Liver (tissue), 9 donors: ENCODE measurements around the gene MEGF6. TPM values are rescaled to one million over a fixed set of nuclear protein-coding genes. Genes with fewer than 3 reads are reported as not detected.

Source experiments
- DNase-seq: peaks from one replicate; pipeline ENCODE4 v3.0.0-alpha.2; 2017; ENCODE audit warnings: low spot score
- H3K27ac ChIP-seq, 2 donors: one replicate each; pipeline ENCODE4 v1.7.0; 2013; ENCODE audit warnings: inconsistent platforms in 2 of 2, low read length in 2 of 2, control low read depth in 1 of 2, low read depth in 1 of 2, mild to moderate bottlenecking in 1 of 2
- H3K27me3 ChIP-seq, 4 donors: one replicate each; pipeline versions ENCODE4 v1.6.1 to v1.7.0; 2013; ENCODE audit warnings: low read length in 3 of 4, inconsistent platforms in 1 of 4, mild to moderate bottlenecking in 1 of 4, moderate library complexity in 1 of 4; ENCODE audit not compliant: control insufficient read depth in 4 of 4, insufficient read depth in 4 of 4
- H3K36me3 ChIP-seq, 4 donors: one replicate each; pipeline versions ENCODE4 v1.6.1 to v1.7.0; 2013; ENCODE audit warnings: low read length in 3 of 4, mild to moderate bottlenecking in 3 of 4, low read depth in 1 of 4, moderate library complexity in 1 of 4; ENCODE audit not compliant: control insufficient read depth in 4 of 4, insufficient read depth in 3 of 4
- H3K4me1 ChIP-seq, 4 donors: one replicate each; pipeline versions ENCODE4 v1.6.1 to v1.7.0; 2013; ENCODE audit warnings: low read length in 3 of 4, mild to moderate bottlenecking in 3 of 4, moderate library complexity in 1 of 4; ENCODE audit not compliant: control insufficient read depth in 4 of 4, insufficient read depth in 4 of 4
- H3K4me3 ChIP-seq, 3 donors: one replicate each; pipeline versions ENCODE4 v1.6.1 to v1.7.0; 2013; ENCODE audit warnings: low read length in 3 of 3, control low read depth in 1 of 3, low read depth in 1 of 3, mild to moderate bottlenecking in 1 of 3
- H3K9ac ChIP-seq, 2 donors: one replicate each; pipeline ENCODE4 v1.7.0; 2013; ENCODE audit warnings: low read length in 2 of 2, mild to moderate bottlenecking in 2 of 2, moderate library complexity in 2 of 2, control low read depth in 1 of 2, low read depth in 1 of 2
- H3K9me3 ChIP-seq, 4 donors: one replicate each; pipeline versions ENCODE4 v1.6.1 to v1.7.0; 2013; ENCODE audit warnings: low read length in 3 of 4; ENCODE audit not compliant: control insufficient read depth in 4 of 4
- ATF3 ChIP-seq: IDR thresholded peaks from 2 replicates; pipeline ENCODE4 v1.6.1; 2016; ENCODE audit warnings: antibody characterized with exemption
- CTCF ChIP-seq: fragments of 150-350 bp; IDR thresholded peaks from 2 replicates; pipeline ENCODE4 v1.5.1; 2017; ENCODE audit warnings: improper control_type of control experiment, low read depth, low read length; ENCODE audit not compliant: missing input control
- EGR1 ChIP-seq, 2 donors: IDR thresholded peaks; 2 replicates each; pipeline ENCODE4 v1.6.1; 2016 to 2018; ENCODE audit warnings: antibody characterized with exemption in 2 of 2, low read depth in 2 of 2
- FOXA1 ChIP-seq: IDR thresholded peaks from 2 replicates; pipeline ENCODE4 v1.6.1; 2016; ENCODE audit warnings: antibody characterized with exemption
- FOXA2 ChIP-seq: IDR thresholded peaks from 2 replicates; pipeline ENCODE4 v1.6.1; 2016; ENCODE audit warnings: antibody characterized with exemption
- GABPA ChIP-seq, 2 donors: IDR thresholded peaks in 1 of 2; conservative IDR thresholded peaks in 1 of 2; 2 replicates each; pipeline ENCODE4 v1.6.1; 2016; ENCODE audit warnings: antibody characterized with exemption in 2 of 2, mild to moderate bottlenecking in 1 of 2, moderate library complexity in 1 of 2
- HNF4A ChIP-seq, 2 donors: conservative IDR thresholded peaks; 2 replicates each; pipeline ENCODE4 v1.6.1; 2016; ENCODE audit warnings: antibody characterized with exemption in 2 of 2, mild to moderate bottlenecking in 2 of 2
- HNF4G ChIP-seq: IDR thresholded peaks from 2 replicates; pipeline ENCODE4 v1.6.1; 2016; ENCODE audit warnings: antibody characterized with exemption
- JUND ChIP-seq, 2 donors: IDR thresholded peaks; 2 replicates each; pipeline ENCODE4 v1.6.1; 2016; ENCODE audit warnings: antibody characterized with exemption in 2 of 2
- MAX ChIP-seq: IDR thresholded peaks from 2 replicates; pipeline ENCODE4 v1.6.1; 2016; ENCODE audit warnings: antibody characterized with exemption
- NR2F2 ChIP-seq: IDR thresholded peaks from 2 replicates; pipeline ENCODE4 v1.6.1; 2016; ENCODE audit warnings: antibody characterized with exemption
- RAD21 ChIP-seq, 2 donors: IDR thresholded peaks; 2 replicates each; pipeline ENCODE4 v1.6.1; 2016; ENCODE audit warnings: antibody characterized with exemption in 2 of 2, mild to moderate bottlenecking in 2 of 2
- REST ChIP-seq: IDR thresholded peaks from 2 replicates; pipeline ENCODE4 v1.6.1; 2016; ENCODE audit warnings: antibody characterized with exemption, mild to moderate bottlenecking
- RXRA ChIP-seq, 2 donors: IDR thresholded peaks; 2 replicates each; pipeline ENCODE4 v1.6.1; 2017 to 2018; ENCODE audit warnings: antibody characterized with exemption in 2 of 2, mild to moderate bottlenecking in 1 of 2
- SP1 ChIP-seq: IDR thresholded peaks from 2 replicates; pipeline ENCODE4 v1.6.1; 2018; ENCODE audit warnings: antibody characterized with exemption, mild to moderate bottlenecking
- TAF1 ChIP-seq: conservative IDR thresholded peaks from 2 replicates; pipeline ENCODE4 v1.6.1; 2016; ENCODE audit warnings: antibody characterized with exemption, mild to moderate bottlenecking
- YY1 ChIP-seq: IDR thresholded peaks from 2 replicates; pipeline ENCODE4 v1.6.1; 2016; ENCODE audit warnings: antibody characterized with exemption, mild to moderate bottlenecking
- ZBTB33 ChIP-seq: IDR thresholded peaks from 2 replicates; pipeline ENCODE4 v1.6.1; 2016; ENCODE audit warnings: antibody characterized with exemption
- WGBS: extraction: QIAGEN DNeasy Blood & Tissue Kit; methylation state at CpG from one replicate; pipeline ENCODE4 v1.1.7; 2013; 5-methylcytosine and 5-hydroxymethylcytosine counted together
- polyA plus RNA-seq, 2 donors: library from polyadenylated mRNA; stranded (reverse) in 1 of 2; unstranded in 1 of 2; fragments of 200-250 nt in 1 of 2; fragments of >200 nt in 1 of 2; fragmentation: Nextera tagmentation in 1 of 2; extraction: Ambion mirVana in 1 of 2; gene quantifications; one replicate each; pipeline versions ENCODE4 v1.2.1 to v1.2.3, GENCODE V29; 2013 to 2015
- total RNA-seq, 2 donors: library from RNA; depleted of rRNA; stranded (reverse); fragments of >200 nt; gene quantifications; one replicate each; pipeline ENCODE4 v1.2.3, GENCODE V29; 2014
- donor health status: healthy.
- donor health status: healthy.
- donor health status: healthy.
- donor health status: healthy.
- donor health status: healthy.

The MEGF6 gene
- total and polyA plus RNA-seq, 4 donors: 1.3 to 11.0 (median 4.0) TPM

- H3K27me3 ChIP-seq: peaks cover 0 to 3% (median 0%) of the 10 kb centered on the region in 4 donors
- no peak for DNase-seq
- H3K36me3 ChIP-seq: peaks cover 0 to 1% (median 0%) of the 10 kb centered on the region in 4 donors
- no peak overlapping the region for H3K4me3 ChIP-seq
- no peak overlapping the region for H3K9ac ChIP-seq
- H3K9me3 ChIP-seq: no peaks in the 10 kb centered on the region
- TF ChIP-seq FOXA2 (no peak), JUND (IDR thresholded peaks at IDR 0.05) (no peak), REST (no peak), MAX (no peak), NR2F2 (no peak), FOXA1 (no peak), RAD21 (IDR thresholded peaks at IDR 0.05) (no peak), ATF3 (no peak), CTCF (no peak), HNF4G (no peak), ZBTB33 (no peak), YY1 (no peak), SP1 (no peak), EGR1 (IDR thresholded peaks at IDR 0.05; ENCODE audit: low read depth in 2 of 2) (no peak), GABPA (IDR thresholded peaks at IDR 0.05 in 1 of 2, conservative IDR thresholded peaks at IDR 0.05 in 1 of 2) (no peak), RXRA (IDR thresholded peaks at IDR 0.05) (no peak), HNF4A (conservative IDR thresholded peaks at IDR 0.05) (no peak), TAF1 (no peak)
- 81% methylated on average over 33 of the region's 33 CpGs for WGBS
- H3K4me1 ChIP-seq: peaks cover 0 to 5% (median 0%) of the 10 kb centered on the region in 4 donors
- H3K27ac ChIP-seq: no peak overlapping the region
Observed at GRCh38 chr1:3544040-3544977, 67.0 kb downstream of the MEGF6 start.
